BLaER1 treated with 17β-estradiol and CSF1 and Interleukin-3, amounts not matched to agents 10 nM and 100 nM (cell line): ENCODE measurements around the gene MBP.
A peak's percentile ranks its signal among the peaks of the same experiment; 100 is the strongest.

Experiments
- H3K27ac ChIP-seq, 11 experiments: shearing (Covaris generic); formaldehyde crosslinking; 2 replicates each; pipeline ENCODE4 v1.8.1; 2022
- H3K27me3 ChIP-seq, 11 experiments: shearing (Covaris generic); formaldehyde crosslinking; 2 replicates each; pipeline ENCODE4 v1.8.1; 2022
- H3K36me3 ChIP-seq, 11 experiments: shearing (Covaris generic); formaldehyde crosslinking; 2 replicates each; pipeline ENCODE4 v1.8.1; 2022
- H3K4me1 ChIP-seq, 10 experiments: shearing (Covaris generic); formaldehyde crosslinking; 2 replicates each; pipeline ENCODE4 v1.8.1; 2022
- H3K4me2 ChIP-seq, 11 experiments: shearing (Covaris generic); formaldehyde crosslinking; 2 replicates each; pipeline ENCODE4 v1.8.1; 2022
- H3K4me3 ChIP-seq, 10 experiments: shearing (Covaris generic); formaldehyde crosslinking; 2 replicates each; pipeline ENCODE4 v1.8.1; 2022
- H3K9ac ChIP-seq, 11 experiments: shearing (Covaris generic); formaldehyde crosslinking; 2 replicates each; pipeline ENCODE4 v1.8.1; 2022
- H3K9me3 ChIP-seq, 11 experiments: shearing (Covaris generic); formaldehyde crosslinking; replicated peaks in 1 of 11; 2 replicates each; pipeline ENCODE4 v1.8.1; 2022
- H4K20me1 ChIP-seq, 11 experiments: shearing (Covaris generic); formaldehyde crosslinking; 2 replicates each; pipeline ENCODE4 v1.8.1; 2022
- Cebpa-rat ChIP-seq, 11 experiments: shearing (Covaris generic); IDR thresholded peaks; 2 replicates each; pipeline ENCODE4 v1.8.1; 2022

MBP gene

GRCh38 chr18:77079954-77080682 is 52.5 kb downstream of the MBP start:
- H3K27me3 ChIP-seq = no peaks in the 10 kb centered on the region
- peaks cover 33 to 90% (median 80%) of the 10 kb centered on the region in 10 experiments for H3K4me1 ChIP-seq
- H3K4me2 ChIP-seq = peak overlapping the region; percentile 60 to 96 (median 83)
- TF ChIP-seq Cebpa-rat (IDR thresholded peaks at IDR 0.05) = no peak
- peaks cover 0 to 27% (median 24%) of the 10 kb centered on the region in 11 experiments; a peak in 18 of 22 replicates for H3K9me3 ChIP-seq
- H3K27ac ChIP-seq = peak overlapping the region in 10 of 11 experiments; percentile 72 to 91 (median 83); a peak in 21 of 22 replicates
- H3K9ac ChIP-seq = peak overlapping the region; percentile 37 to 67 (median 57); a peak in 17 of 22 replicates
- peaks cover 0 to 82% (median 31%) of the 10 kb centered on the region in 11 experiments; a peak in 14 of 22 replicates for H4K20me1 ChIP-seq
- no peak overlapping the region for H3K4me3 ChIP-seq
- H3K36me3 ChIP-seq = peaks cover 41 to 82% (median 74%) of the 10 kb centered on the region in 11 experiments

GRCh38 chr18:77079088-77079487 is 53.5 kb downstream of the MBP start:
- Histone ChIP-seq H3K27me3 (no peaks in the 10 kb centered on the region), H3K9ac (peak overlapping the region in 3 of 11 experiments; percentile 3 to 31 (median 21); a peak in 3 of 22 replicates), H3K36me3 (peaks cover 51 to 82% (median 74%) of the 10 kb centered on the region in 11 experiments), H3K4me3 (no peak overlapping the region), H3K4me2 (peak overlapping the region in 8 of 11 experiments; percentile 1 to 96 (median 69); a peak in 12 of 22 replicates), H3K27ac (peak overlapping the region in 10 of 11 experiments; percentile 42 to 89 (median 64); a peak in 18 of 22 replicates), H4K20me1 (peaks cover 0 to 83% (median 31%) of the 10 kb centered on the region in 11 experiments; a peak in 14 of 22 replicates), H3K4me1 (peaks cover 39 to 90% (median 79%) of the 10 kb centered on the region in 10 experiments), H3K9me3 (peaks cover 0 to 18% (median 16%) of the 10 kb centered on the region in 11 experiments; a peak in 18 of 22 replicates)
- TF ChIP-seq Cebpa-rat (IDR thresholded peaks at IDR 0.05) = no peak

GRCh38 chr18:77078690-77079070 is 53.9 kb downstream of the MBP start:
- no peak for TF ChIP-seq Cebpa-rat (IDR thresholded peaks at IDR 0.05)
- Histone ChIP-seq H3K4me2 (peak overlapping the region in 8 of 11 experiments; percentile 1 to 96 (median 69); a peak in 13 of 22 replicates), H3K9me3 (peaks cover 0 to 14% (median 12%) of the 10 kb centered on the region in 11 experiments; a peak in 18 of 22 replicates), H3K27ac (peak overlapping the region in 10 of 11 experiments; percentile 42 to 89 (median 64); a peak in 19 of 22 replicates), H3K27me3 (no peaks in the 10 kb centered on the region), H3K9ac (peak overlapping the region in 5 of 11 experiments; percentile 3 to 34 (median 21); a peak in 3 of 22 replicates), H3K4me3 (no peak overlapping the region), H3K4me1 (peaks cover 41 to 90% (median 81%) of the 10 kb centered on the region in 10 experiments), H4K20me1 (peaks cover 0 to 87% (median 31%) of the 10 kb centered on the region in 11 experiments; a peak in 14 of 22 replicates), H3K36me3 (peaks cover 55 to 82% (median 74%) of the 10 kb centered on the region in 11 experiments)

- no peak for TF ChIP-seq Cebpa-rat (IDR thresholded peaks at IDR 0.05)
- Histone ChIP-seq H3K27me3 (no peaks in the 10 kb centered on the region), H3K9ac (peak overlapping the region in 3 of 11 experiments; percentile 13 to 34 (median 21); a peak in 2 of 22 replicates), H3K27ac (peak overlapping the region in 10 of 11 experiments; percentile 42 to 89 (median 64); a peak in 19 of 22 replicates), H4K20me1 (peaks cover 0 to 92% (median 31%) of the 10 kb centered on the region in 11 experiments; a peak in 14 of 22 replicates), H3K4me1 (peaks cover 41 to 94% (median 84%) of the 10 kb centered on the region in 10 experiments), H3K4me2 (peak overlapping the region in 8 of 11 experiments; percentile 1 to 96 (median 69); a peak in 13 of 22 replicates), H3K36me3 (peaks cover 61 to 82% (median 74%) of the 10 kb centered on the region in 11 experiments), H3K9me3 (peaks cover 0 to 9% (median 7%) of the 10 kb centered on the region in 11 experiments; a peak in 13 of 22 replicates), H3K4me3 (no peak overlapping the region)
Observed at GRCh38 chr18:77077941-77078689, 54.5 kb downstream of the MBP start.

- Histone ChIP-seq H3K4me2 (0 out of 22 replicates have a peak overlapping the region, but pooled peaks of 1 of the 11 experiments have one; percentile 56), H3K4me3 (no peak overlapping the region), H3K27me3 (no peaks in the 10 kb centered on the region), H3K27ac (peak overlapping the region in 4 of 11 experiments; percentile 53 to 89 (median 66); a peak in 7 of 22 replicates), H3K4me1 (peaks cover 35 to 93% (median 82%) of the 10 kb centered on the region in 10 experiments), H4K20me1 (peaks cover 0 to 92% (median 31%) of the 10 kb centered on the region in 11 experiments; a peak in 14 of 22 replicates), H3K9me3 (peaks cover 0 to 1% (median 0%) of the 10 kb centered on the region in 11 experiments; a peak in 4 of 22 replicates), H3K9ac (no peak overlapping the region), H3K36me3 (peaks cover 63 to 82% (median 72%) of the 10 kb centered on the region in 11 experiments)
- no peak for TF ChIP-seq Cebpa-rat (IDR thresholded peaks at IDR 0.05)
Observed at GRCh38 chr18:77077401-77077800, 55.2 kb downstream of the MBP start.

- Histone ChIP-seq H3K4me2 (peak overlapping the region in 4 of 11 experiments; percentile 7 to 17 (median 14); a peak in 5 of 22 replicates), H3K4me3 (no peak overlapping the region), H3K9ac (no peak overlapping the region), H3K27me3 (no peaks in the 10 kb centered on the region), H3K9me3 (no peaks in the 10 kb centered on the region), H3K4me1 (peaks cover 22 to 97% (median 86%) of the 10 kb centered on the region in 10 experiments), H3K27ac (peak overlapping the region in 6 of 11 experiments; percentile 3 to 35 (median 12); a peak in 6 of 22 replicates), H4K20me1 (peaks cover 0 to 96% (median 31%) of the 10 kb centered on the region in 11 experiments; a peak in 14 of 22 replicates), H3K36me3 (peaks cover 68 to 93% (median 81%) of the 10 kb centered on the region in 11 experiments)
- TF ChIP-seq Cebpa-rat (IDR thresholded peaks at IDR 0.05) = no peak
Observed at GRCh38 chr18:77076111-77076510, 56.5 kb downstream of the MBP start.

- H4K20me1 ChIP-seq = peaks cover 0 to 84% (median 24%) of the 10 kb centered on the region in 11 experiments; a peak in 14 of 22 replicates
- no peak overlapping the region for H3K9ac ChIP-seq
- no peak for TF ChIP-seq Cebpa-rat (IDR thresholded peaks at IDR 0.05)
- H3K36me3 ChIP-seq = peaks cover 83 to 100% (median 97%) of the 10 kb centered on the region in 11 experiments
- H3K4me3 ChIP-seq = no peak overlapping the region
- H3K4me2 ChIP-seq = peak overlapping the region in 7 of 11 experiments; percentile 1 to 46 (median 30); a peak in 7 of 22 replicates
- no peaks in the 10 kb centered on the region for H3K27me3 ChIP-seq
- H3K9me3 ChIP-seq = no peaks in the 10 kb centered on the region
- H3K27ac ChIP-seq = peak overlapping the region in 7 of 11 experiments; percentile 21 to 56 (median 34); a peak in 15 of 22 replicates
- H3K4me1 ChIP-seq = peaks cover 20 to 97% (median 86%) of the 10 kb centered on the region in 10 experiments
Observed at GRCh38 chr18:77074431-77074830, 58.2 kb downstream of the MBP start.
